HepG2 (cell line): ENCODE data around the gene KCNIP4.

ENCODE experiments used
- AHDC1 ChIP-seq: sonication (generic); formaldehyde crosslinking; IDR thresholded peaks from 2 replicates; pipeline ENCODE4 v1.5.1; 2020; ENCODE audit warnings: mild to moderate bottlenecking, missing genetic modification reagents, borderline replicate concordance
- EP300 ChIP-seq, 3 experiments: sonication (generic) in 1 of 3; formaldehyde crosslinking in 1 of 3; IDR thresholded peaks; 2 replicates each; pipeline versions ENCODE4 v1.5.1 to v1.6.1; 2011 to 2020; ENCODE audit warnings: low read depth in 2 of 3, low read length in 2 of 3, borderline replicate concordance in 1 of 3, improper control_type of control experiment in 1 of 3, mild to moderate bottlenecking in 1 of 3, missing genetic modification reagents in 1 of 3, moderate library complexity in 1 of 3
- FOXK1 ChIP-seq: sonication (generic); formaldehyde crosslinking; IDR thresholded peaks from 2 replicates; pipeline ENCODE4 v1.4.0; 2020; ENCODE audit warnings: low read depth, missing genetic modification reagents, borderline replicate concordance
- SMC3 ChIP-seq: IDR thresholded peaks from 2 replicates; pipeline ENCODE4 v1.6.1; 2011; ENCODE audit warnings: low read length, improper control_type of control experiment
- TAF1 ChIP-seq: sonication (generic); formaldehyde crosslinking; IDR thresholded peaks from 2 replicates; pipeline ENCODE4 v1.4.0; 2020; ENCODE audit warnings: missing genetic modification reagents
- ZBTB40 ChIP-seq, 2 experiments: fragments of 450-650 bp in 1 of 2; sonication (generic) in 1 of 2; formaldehyde crosslinking in 1 of 2; IDR thresholded peaks; 2 replicates each; pipeline versions ENCODE4 v1.6.1 to v1.8.0; 2016 to 2022; ENCODE audit warnings: antibody characterized with exemption in 1 of 2, mild to moderate bottlenecking in 1 of 2, missing genetic modification reagents in 1 of 2
- ZBTB7B ChIP-seq: sonication (generic); formaldehyde crosslinking; IDR thresholded peaks from 2 replicates; pipeline ENCODE4 v1.4.0; 2020; ENCODE audit warnings: missing genetic modification reagents
- ZNF605 ChIP-seq: sonication (generic); formaldehyde crosslinking; IDR thresholded peaks from 2 replicates; pipeline ENCODE4 v1.8.0; 2022; ENCODE audit warnings: mild to moderate bottlenecking, missing genetic modification reagents
- TF ChIP-seq, protein P1 (sequence below): sonication (generic); formaldehyde crosslinking; conservative IDR thresholded peaks from 2 replicates; pipeline ENCODE4 v1.5.0; 2020; ENCODE audit warnings: missing genetic modification reagents
- TF ChIP-seq, protein P2 (sequence below): sonication (generic); formaldehyde crosslinking; IDR thresholded peaks from 2 replicates; pipeline ENCODE4 v1.5.0; 2020; ENCODE audit warnings: mild to moderate bottlenecking, missing genetic modification reagents, moderate library complexity

GRCh38 chr4:21195682-21196081 is 752.9 kb downstream of the KCNIP4 start:
- no peak for TF ChIP-seq ZBTB7B (CRISPR knock-in tag)
- TF ChIP-seq FOXK1: no peak
- TF ChIP-seq, protein P1, sequence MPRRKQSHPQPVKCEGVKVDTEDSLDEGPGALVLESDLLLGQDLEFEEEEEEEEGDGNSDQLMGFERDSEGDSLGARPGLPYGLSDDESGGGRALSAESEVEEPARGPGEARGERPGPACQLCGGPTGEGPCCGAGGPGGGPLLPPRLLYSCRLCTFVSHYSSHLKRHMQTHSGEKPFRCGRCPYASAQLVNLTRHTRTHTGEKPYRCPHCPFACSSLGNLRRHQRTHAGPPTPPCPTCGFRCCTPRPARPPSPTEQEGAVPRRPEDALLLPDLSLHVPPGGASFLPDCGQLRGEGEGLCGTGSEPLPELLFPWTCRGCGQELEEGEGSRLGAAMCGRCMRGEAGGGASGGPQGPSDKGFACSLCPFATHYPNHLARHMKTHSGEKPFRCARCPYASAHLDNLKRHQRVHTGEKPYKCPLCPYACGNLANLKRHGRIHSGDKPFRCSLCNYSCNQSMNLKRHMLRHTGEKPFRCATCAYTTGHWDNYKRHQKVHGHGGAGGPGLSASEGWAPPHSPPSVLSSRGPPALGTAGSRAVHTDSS (CRISPR knock-in tag): no peak
- no peak for TF ChIP-seq ZBTB40 (IDR thresholded peaks at IDR 0.05)
- TF ChIP-seq ZBTB40 (CRISPR knock-in tag; IDR thresholded peaks at IDR 0.05): no peak
- TF ChIP-seq SMC3: no peak
- no peak for TF ChIP-seq ZNF605 (CRISPR knock-in tag)
- TF ChIP-seq AHDC1 (CRISPR knock-in tag): no peak
- TF ChIP-seq, protein P2, sequence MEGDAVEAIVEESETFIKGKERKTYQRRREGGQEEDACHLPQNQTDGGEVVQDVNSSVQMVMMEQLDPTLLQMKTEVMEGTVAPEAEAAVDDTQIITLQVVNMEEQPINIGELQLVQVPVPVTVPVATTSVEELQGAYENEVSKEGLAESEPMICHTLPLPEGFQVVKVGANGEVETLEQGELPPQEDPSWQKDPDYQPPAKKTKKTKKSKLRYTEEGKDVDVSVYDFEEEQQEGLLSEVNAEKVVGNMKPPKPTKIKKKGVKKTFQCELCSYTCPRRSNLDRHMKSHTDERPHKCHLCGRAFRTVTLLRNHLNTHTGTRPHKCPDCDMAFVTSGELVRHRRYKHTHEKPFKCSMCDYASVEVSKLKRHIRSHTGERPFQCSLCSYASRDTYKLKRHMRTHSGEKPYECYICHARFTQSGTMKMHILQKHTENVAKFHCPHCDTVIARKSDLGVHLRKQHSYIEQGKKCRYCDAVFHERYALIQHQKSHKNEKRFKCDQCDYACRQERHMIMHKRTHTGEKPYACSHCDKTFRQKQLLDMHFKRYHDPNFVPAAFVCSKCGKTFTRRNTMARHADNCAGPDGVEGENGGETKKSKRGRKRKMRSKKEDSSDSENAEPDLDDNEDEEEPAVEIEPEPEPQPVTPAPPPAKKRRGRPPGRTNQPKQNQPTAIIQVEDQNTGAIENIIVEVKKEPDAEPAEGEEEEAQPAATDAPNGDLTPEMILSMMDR (CRISPR knock-in tag): no peak
- no peak for TF ChIP-seq TAF1
- TF ChIP-seq EP300 (IDR thresholded peaks at IDR 0.05; ENCODE audit: low read depth in 2 of 2, low read length in 2 of 2): no peak
- no peak for TF ChIP-seq EP300 (CRISPR knock-in tag; IDR thresholded peaks at IDR 0.05; ENCODE audit: borderline replicate concordance)
